Thyroid gland (tissue), 4 donors: ENCODE results near the gene LMNB1.

Experiments used
- CTCF ChIP-seq, 6 experiments: fragments of 200-600 bp in 3 of 6; fragments of 450-650 bp in 3 of 6; sonication (generic) in 3 of 6; IDR thresholded peaks; one replicate each; pipeline ENCODE4 v1.5.1; 2016 to 2019; ENCODE audit warnings: antibody characterized with exemption in 6 of 6, mild to moderate bottlenecking in 2 of 6, inconsistent platforms in 1 of 6, moderate library complexity in 1 of 6
- POLR2A ChIP-seq, 2 donors: fragments of 450-650 bp; IDR thresholded peaks; one replicate each; pipeline ENCODE4 v1.6.1; 2017; ENCODE audit warnings: antibody characterized with exemption in 2 of 2, mild to moderate bottlenecking in 2 of 2, moderate library complexity in 1 of 2

- TF ChIP-seq CTCF (IDR thresholded peaks at IDR 0.05) (no peak), POLR2A (IDR thresholded peaks at IDR 0.05) (no peak)
Observed at GRCh38 chr5:126847456-126847820, 70.5 kb downstream of the LMNB1 start.
